Activated T-helper 1 cell treated with anti-CD3 and anti-CD28 coated beads, Interleukin-2, amount 50 U/mL, for 16 hours (primary cell): ENCODE measurements around the gene PSTPIP1.
A peak's percentile ranks its signal among the peaks of the same experiment; 100 is the strongest.

Source experiments
- DNase-seq, 2 donors: peaks; one replicate each; pipeline ENCODE4 v3.0.0-alpha.2; 2020; ENCODE audit warnings: low read depth in 1 of 2, low spot score in 1 of 2

Gene PSTPIP1

GRCh38 chr15:76998663-76999285 is 3.8 kb downstream of the PSTPIP1 start:
- no peak for DNase-seq

- DNase-seq: no peak
Measured at GRCh38 chr15:76999996-77000395, 5.1 kb downstream of the PSTPIP1 start.

GRCh38 chr15:77001351-77001750 is 6.4 kb downstream of the PSTPIP1 start:
- no peak for DNase-seq

GRCh38 chr15:77001966-77002365 is 7.0 kb downstream of the PSTPIP1 start:
- no peak for DNase-seq

GRCh38 chr15:77002436-77002835 is 7.5 kb downstream of the PSTPIP1 start:
- no peak for DNase-seq

- DNase-seq: peak; percentile 37 to 46
Measured at GRCh38 chr15:77002954-77003912, 8.3 kb downstream of the PSTPIP1 start.

GRCh38 chr15:77004189-77004588 is 9.3 kb downstream of the PSTPIP1 start:
- DNase-seq: no peak

- no peak for DNase-seq
Measured at GRCh38 chr15:77009176-77009575, 14.2 kb downstream of the PSTPIP1 start.

GRCh38 chr15:77009646-77010311 is 14.9 kb downstream of the PSTPIP1 start:
- no peak for DNase-seq

- no peak for DNase-seq
Measured at GRCh38 chr15:77010312-77010686, 15.4 kb downstream of the PSTPIP1 start.

- no peak for DNase-seq
Measured at GRCh38 chr15:77010857-77011256, 15.9 kb downstream of the PSTPIP1 start.

GRCh38 chr15:77012117-77012712 is 17.3 kb downstream of the PSTPIP1 start:
- DNase-seq: no peak

GRCh38 chr15:77012868-77013267 is 17.9 kb downstream of the PSTPIP1 start:
- DNase-seq: no peak

- peak; percentile 74 to 77 for DNase-seq
Measured at GRCh38 chr15:77013776-77014131, 18.8 kb downstream of the PSTPIP1 start.

- no peak for DNase-seq
Measured at GRCh38 chr15:77014132-77015081, 19.5 kb downstream of the PSTPIP1 start.

GRCh38 chr15:77015646-77016320 is 20.9 kb downstream of the PSTPIP1 start:
- no peak for DNase-seq

GRCh38 chr15:77016321-77016695 is 21.4 kb downstream of the PSTPIP1 start:
- DNase-seq: no peak

GRCh38 chr15:77017091-77017660 is 22.2 kb downstream of the PSTPIP1 start:
- DNase-seq: no peak
